NCI-H2107 treated with DMSO at 0.1 percent for 48 hours (cell line): ENCODE measurements around the gene SOX13.

ENCODE experiments used
- DNase-seq: peaks from one replicate; lab custom pipeline; 2025; ENCODE audit not compliant: unreplicated experiment; lab: John Stamatoyannopoulos, UW

The SOX13 gene

GRCh38 chr1:204150702-204151551, 78.0 kb downstream of the SOX13 start:
- no peak for DNase-seq

GRCh38 chr1:204151552-204152309, 78.8 kb downstream of the SOX13 start, which contains the start of gene ETNK2:
Gene ETNK2 (minus strand): TSS chr1:204152044. CDS start chr1:204151852, 192 bp downstream.
- DNase-seq = no peak

GRCh38 chr1:204152310-204153044, 79.6 kb downstream of the SOX13 start:
- no peak for DNase-seq

DNA sequence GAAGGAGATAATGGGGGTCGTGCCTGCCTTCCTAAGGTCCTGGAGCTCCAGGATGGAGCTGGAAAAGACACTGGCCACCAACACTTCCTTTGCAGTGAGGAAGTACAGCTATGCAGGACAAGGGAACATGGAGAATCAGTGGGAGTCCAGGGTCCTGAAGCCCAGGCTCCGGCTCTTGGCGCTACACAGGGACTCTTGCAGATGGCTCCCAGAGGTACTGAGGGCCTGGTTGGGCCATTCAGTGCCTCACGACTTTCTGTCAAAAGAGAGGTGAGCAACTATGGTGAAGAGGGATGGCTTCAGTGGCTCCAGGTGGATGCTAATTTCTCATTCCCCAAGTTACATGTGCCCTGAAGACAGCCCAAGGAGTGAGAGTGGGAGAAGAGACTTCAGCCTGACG, 80.8 kb downstream of the SOX13 start:
- DNase-seq = no peak

DNA sequence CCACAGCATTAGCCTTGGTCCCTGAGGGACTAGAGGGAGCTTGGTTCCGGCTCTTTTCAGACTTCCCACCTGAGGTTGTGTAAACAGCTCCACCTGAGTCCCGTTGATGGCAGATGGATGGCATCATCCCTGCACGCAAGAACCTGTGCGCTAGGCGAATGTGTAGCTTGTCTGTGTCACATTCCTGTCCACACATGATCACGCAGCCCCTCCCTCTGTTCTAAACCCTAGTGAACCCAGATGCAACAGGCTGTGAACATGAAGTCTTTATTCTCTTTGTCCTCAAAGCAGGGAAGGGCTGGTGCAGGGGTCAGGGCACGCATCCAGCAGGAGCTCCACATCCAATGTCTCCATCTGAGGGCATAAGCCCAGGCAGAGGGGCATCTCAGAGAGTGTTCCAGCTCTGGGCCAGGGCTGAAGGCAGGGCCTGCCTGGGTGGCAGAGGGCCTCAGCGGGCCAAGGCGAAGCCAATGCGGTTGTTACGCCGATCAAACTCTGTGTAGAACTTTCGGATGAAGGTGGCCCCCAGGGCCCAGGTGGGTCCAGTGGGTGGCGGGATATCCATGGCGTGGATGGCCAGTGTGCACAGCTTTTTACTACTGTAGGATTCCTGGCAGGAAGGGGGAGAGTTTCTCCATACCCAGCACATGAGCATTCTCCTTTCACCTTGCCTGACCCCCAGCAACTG, 81.8 kb downstream of the SOX13 start:
- peak; percentile 46 for DNase-seq

DNA sequence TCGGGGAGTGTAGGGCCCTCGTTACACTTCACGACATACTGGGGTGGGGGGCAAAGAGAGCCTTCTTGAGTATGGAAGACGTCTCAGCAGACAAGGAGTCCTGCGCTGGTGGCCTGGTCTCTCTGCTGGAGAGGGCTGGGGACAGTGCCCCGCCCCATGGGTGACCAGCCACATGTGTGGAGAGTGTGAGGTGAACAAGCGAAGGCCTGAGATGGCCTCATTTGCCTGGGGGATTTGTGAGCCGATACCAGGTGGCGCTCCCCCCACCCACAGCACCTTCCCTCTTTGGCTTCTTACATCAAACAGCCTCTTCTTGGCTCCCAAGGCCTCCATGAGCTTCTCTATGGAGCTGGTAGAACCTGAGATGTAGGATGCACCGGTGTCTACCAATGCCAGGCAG, 83.0 kb downstream of the SOX13 start:
- DNase-seq = no peak

DNA sequence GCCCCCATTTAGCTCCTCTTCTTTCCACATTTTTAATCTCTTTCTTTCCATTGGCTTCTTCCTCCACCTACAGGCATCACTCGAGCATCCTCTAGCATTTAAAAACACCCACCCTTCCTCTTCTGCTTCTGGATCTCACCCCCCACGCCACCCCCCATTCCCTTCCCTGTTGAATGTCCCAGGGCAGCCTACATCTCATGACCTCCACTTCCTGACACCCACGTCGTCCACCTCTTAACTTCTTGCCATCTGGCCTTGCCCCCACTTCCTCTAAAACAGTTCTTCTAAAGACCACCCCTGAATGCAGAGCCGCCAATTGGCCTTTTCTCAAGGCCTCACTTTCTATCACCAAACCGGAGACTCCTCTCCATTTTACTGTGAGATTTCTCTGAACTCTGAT, 85.0 kb downstream of the SOX13 start:
- no peak for DNase-seq

- DNase-seq = no peak
Measured at GRCh38 chr1:204161609-204162493, 88.9 kb downstream of the SOX13 start.

DNA sequence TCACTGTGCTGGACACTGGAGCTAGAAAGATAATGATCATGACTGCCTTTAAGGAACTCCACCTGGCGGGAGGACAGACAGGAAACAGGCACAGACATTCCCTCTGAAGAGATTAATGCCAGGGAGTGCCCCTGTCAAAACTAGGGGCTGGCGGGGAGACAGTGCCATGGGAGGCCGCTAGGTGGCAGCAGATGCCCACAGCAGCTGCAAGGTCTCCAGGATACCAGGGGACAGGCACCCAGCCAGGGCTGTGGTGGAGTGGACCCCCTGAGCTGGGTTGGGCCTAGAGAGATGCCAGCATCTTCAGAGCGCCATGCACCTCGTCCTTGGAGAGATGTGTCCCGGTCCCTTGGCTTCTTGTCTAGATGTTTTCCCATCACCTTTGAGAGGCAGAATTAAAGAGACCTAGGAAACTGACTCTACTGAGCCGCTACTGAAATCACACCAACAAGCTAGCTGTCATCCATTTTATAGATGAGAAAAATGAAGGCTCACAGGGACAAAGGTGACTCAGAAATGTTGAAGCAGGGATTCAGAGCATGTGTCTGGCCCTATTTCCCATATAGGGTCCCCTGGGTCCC, 89.7 kb downstream of the SOX13 start:
- peak; percentile 87 for DNase-seq

DNA sequence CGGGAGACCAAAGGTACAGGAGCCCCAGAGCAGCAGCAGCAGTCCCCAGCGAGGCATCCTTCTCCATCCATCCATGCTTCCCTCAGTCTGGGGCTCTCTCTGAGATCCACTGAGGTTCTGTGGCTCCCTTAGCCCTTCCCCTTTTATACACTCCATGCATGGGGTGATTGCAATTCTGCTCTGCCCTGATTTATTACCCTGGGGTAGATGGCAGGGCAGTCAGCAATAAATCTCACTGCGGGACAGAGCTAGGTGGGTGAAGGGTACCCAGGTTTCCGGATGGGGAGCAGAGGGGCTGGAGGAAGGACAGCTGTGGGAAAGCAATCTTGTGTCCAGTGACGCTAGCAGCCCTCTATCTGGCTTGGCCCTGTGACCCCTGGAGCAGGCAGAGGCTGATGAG, 93.3 kb downstream of the SOX13 start, which contains the start of gene REN:
Gene REN, minus strand, starts transcription at position 119 of the 400 bp plus-strand sequence. Its CDS starts 44 bp downstream, at position 75.
- no peak for DNase-seq

DNA sequence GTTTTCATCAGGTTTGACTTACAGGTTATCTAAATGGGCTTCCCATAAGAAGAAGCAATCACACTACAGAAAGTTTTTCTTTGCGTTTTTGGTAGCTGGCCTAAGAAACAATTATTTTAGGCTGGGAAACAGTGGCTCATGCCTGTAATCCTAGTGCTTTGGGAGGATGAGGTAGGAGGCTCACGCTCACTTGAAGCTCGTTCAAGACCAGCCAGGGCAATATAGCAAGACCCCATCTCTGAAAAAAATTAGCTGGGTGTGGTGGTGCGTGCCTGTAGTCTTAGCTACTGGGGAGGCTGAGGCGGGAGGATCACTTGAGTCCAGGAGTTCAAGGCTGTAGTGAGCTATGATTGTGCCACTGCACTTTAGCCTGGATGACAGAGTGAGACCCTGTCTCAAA, 94.8 kb downstream of the SOX13 start:
- no peak for DNase-seq

DNA sequence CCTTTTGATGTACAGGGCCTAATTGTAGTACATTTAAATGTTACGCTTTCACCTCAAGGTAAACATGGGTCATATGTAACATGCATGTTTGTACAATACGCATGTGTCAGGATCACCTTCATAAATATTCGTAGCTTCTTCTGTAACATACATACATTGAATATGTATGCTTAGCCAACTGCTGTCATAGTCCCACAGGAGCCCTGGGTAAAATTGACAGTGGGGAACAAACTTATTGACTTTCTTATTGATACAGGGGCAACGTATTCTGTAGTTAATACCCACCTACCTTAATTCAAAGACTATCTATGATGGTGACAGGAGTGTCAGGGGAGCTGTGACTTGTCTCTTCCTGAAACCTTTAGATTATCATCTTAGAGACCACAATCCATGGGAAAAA, 96.9 kb downstream of the SOX13 start:
- DNase-seq = no peak

DNA sequence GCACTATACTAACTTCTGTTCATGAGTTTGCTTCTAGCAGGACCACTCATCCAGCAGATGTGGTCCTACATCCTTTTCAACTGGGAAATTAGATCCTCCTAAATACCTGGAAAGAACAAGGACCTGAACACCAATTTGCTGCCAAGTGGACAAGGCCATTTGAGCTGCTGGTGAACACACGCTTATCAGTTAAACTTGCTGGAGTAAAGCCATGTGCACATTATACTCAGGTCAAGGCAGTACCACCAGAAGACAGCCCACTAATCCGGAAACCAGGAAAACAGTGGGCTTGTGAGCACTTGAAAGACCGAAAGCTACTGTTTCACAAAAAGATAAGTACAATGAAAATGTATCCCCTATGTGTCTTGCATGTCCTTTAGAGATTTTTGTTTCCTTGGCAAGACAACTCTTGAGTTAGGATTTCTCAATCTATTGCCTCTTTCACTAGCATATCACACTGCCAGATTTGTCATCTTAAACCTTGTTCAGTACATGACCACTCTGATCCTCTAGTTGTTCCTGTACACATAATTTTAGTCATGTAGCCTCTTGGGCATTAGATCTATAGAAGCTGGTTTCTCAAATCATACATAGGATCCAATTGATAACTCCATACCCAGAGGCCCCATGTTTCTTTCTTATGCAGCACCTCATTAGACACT, 97.7 kb downstream of the SOX13 start:
- no peak for DNase-seq

DNA sequence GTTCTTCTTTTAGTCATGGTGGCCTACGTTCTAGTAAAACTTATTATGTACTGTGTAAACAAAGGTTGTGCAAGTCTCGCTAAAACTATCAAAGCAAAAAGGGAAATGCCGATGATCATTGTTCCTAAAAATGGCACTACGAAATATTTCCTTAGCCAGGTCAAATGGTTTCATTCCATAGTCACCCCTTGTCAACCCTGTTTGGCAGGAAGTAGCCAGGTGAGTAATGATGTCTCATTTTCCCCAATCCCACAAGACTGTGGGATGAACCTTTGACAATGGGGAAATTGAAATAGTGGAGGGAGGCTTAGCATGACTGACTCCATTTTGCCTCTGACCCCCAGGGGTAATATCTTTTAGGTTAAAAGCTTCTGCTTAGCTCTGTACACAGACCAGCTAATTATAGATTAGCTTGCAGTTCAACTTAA, 98.8 kb downstream of the SOX13 start:
- DNase-seq = no peak

- no peak for DNase-seq
Measured at GRCh38 chr1:204172404-204173029, 99.6 kb downstream of the SOX13 start.

DNA sequence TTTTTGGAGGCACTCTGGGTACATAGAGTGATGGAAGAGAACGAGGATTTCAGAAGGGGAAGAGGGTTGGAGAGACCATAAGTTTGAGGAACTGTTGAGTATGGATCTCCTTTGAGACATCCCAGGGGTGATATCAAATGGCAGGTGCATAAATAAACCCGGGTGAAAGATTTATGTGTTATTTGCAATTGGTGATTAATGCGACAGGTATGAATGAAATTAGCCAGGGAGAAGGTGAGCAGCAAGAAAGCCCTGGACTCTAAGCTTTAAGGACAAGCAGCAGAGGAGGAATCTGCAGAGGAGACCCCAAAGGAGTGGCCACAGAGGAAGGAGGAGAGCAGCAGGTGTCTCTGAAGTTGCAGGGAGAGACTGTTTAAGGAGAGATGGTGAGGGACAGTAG, 102.0 kb downstream of the SOX13 start:
- DNase-seq = no peak

- DNase-seq = no peak
Measured at GRCh38 chr1:204176049-204176448, 103.1 kb downstream of the SOX13 start.

GRCh38 chr1:204177133-204177532, 104.2 kb downstream of the SOX13 start:
- DNase-seq = no peak
